ENCODE data around the gene IL12RB1. TPM values are rescaled to one million over a fixed set of nuclear protein-coding genes. Genes with fewer than 3 reads are reported as not detected.

IL12RB1 gene
- polyA plus RNA-seq, 2 of the 4 experiments (the other 2 are of a cell fraction), result not detected

- ChIA-PET POLR2A (no interaction called here), CTCF (interaction anchor here (1.3 to 2.1 kb wide), 2 partner anchors 19 to 87 kb away, joined by 3 to 11 read pairs; no protein-coding TSS in a partner anchor)
- no peaks in the 10 kb centered on the region for H3K9me3 ChIP-seq
- peak in 1 of 2 experiments; percentile 71; a peak in 3 of 6 replicates for ATAC-seq
- H3K4me3 ChIP-seq, result no peak overlapping the region
- H3K4me2 ChIP-seq, result no peak overlapping the region
- TF ChIP-seq POLR2A (IDR thresholded peaks at IDR 0.05; ENCODE audit: low read length), result no peak
- TF ChIP-seq JUN (IDR thresholded peaks at IDR 0.05), result no peak
- no peak for TF ChIP-seq EP300 (IDR thresholded peaks at IDR 0.05)
- TF ChIP-seq, protein P1, sequence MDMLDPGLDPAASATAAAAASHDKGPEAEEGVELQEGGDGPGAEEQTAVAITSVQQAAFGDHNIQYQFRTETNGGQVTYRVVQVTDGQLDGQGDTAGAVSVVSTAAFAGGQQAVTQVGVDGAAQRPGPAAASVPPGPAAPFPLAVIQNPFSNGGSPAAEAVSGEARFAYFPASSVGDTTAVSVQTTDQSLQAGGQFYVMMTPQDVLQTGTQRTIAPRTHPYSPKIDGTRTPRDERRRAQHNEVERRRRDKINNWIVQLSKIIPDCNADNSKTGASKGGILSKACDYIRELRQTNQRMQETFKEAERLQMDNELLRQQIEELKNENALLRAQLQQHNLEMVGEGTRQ (IDR thresholded peaks at IDR 0.05), result peak; percentile 91
- TF ChIP-seq, protein P2, sequence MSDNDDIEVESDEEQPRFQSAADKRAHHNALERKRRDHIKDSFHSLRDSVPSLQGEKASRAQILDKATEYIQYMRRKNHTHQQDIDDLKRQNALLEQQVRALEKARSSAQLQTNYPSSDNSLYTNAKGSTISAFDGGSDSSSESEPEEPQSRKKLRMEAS (IDR thresholded peaks at IDR 0.05), result peak; percentile 38; the same call in 1 of the 2 replicates
- no peak for TF ChIP-seq CEBPB (IDR thresholded peaks at IDR 0.05)
- 68% methylated on average over 6 of the region's 6 CpGs for WGBS (ENCODE audit: missing lambda C conversion rate)
- H3K4me1 ChIP-seq, result peaks cover 6% of the 10 kb centered on the region; the same call in 1 of the 3 replicates
- peak; percentile 52 to 68 for DNase-seq (ENCODE audit: low read depth in 1 of 2, low spot score in 1 of 2)
- FAIRE-seq, result no peak
- 0 out of 6 replicates have a peak overlapping the region, but pooled peaks of 1 of the 2 experiments have one; percentile 5 for H3K27ac ChIP-seq
These were observed 6.9 kb upstream of the IL12RB1 start for GRCh38 chr19:18093439-18094161.

GRCh38 chr19:18091217-18091608 lies 4.5 kb upstream of the IL12RB1 start:
- CTCF ChIA-PET, result interaction anchor here (1.1 to 1.8 kb wide), 3 partner anchors 19 to 32 kb away, joined by 3 to 6 read pairs (median 4); no protein-coding TSS in a partner anchor
- no peak for TF ChIP-seq ESRRA (IDR thresholded peaks at IDR 0.05; ENCODE audit: borderline replicate concordance, low read length)
- POLR2A ChIA-PET, result interaction anchor here (1.2 kb wide), 1 partner anchor 102 kb away, joined by 6 read pairs; the partner anchor contains the start of gene MPV17L2
- Histone ChIP-seq H3K4me3 (no peak overlapping the region), H3K4me2 (no peak overlapping the region), H3K4me1 (no peaks in the 10 kb centered on the region), H3K9me3 (no peaks in the 10 kb centered on the region), H3K27ac (no peak overlapping the region)
- no peak for ATAC-seq
- DNase-seq (ENCODE audit: low read depth in 1 of 2, low spot score in 1 of 2), result no peak
- 62% methylated on average over 9 of the region's 12 CpGs for whole genome bisulfite sequencing (ENCODE audit: missing lambda C conversion rate)
- FAIRE-seq, result no peak

- Histone ChIP-seq H3K4me2 (no peak overlapping the region), H3K4me1 (no peaks in the 10 kb centered on the region), H3K9me3 (no peaks in the 10 kb centered on the region), H3K4me3 (no peak overlapping the region), H3K27ac (no peak overlapping the region)
- FAIRE-seq, result no peak
- DNase-seq (ENCODE audit: low read depth in 1 of 2, low spot score in 1 of 2), result no peak
- ATAC-seq, result no peak
- CTCF ChIA-PET, result interaction anchor here (1.6 to 1.8 kb wide), 2 partner anchors 20 to 32 kb away, joined by 4 to 6 read pairs; no protein-coding TSS in a partner anchor
- TF ChIP-seq MAZ (IDR thresholded peaks at IDR 0.05; ENCODE audit: borderline replicate concordance, low read depth, low read length) (no peak), TP53 (CRISPR knock-in tag; IDR thresholded peaks at IDR 0.05) (no peak), CTCF (IDR thresholded peaks at IDR 0.05) (no peak), EHF (CRISPR knock-in tag; IDR thresholded peaks at IDR 0.05) (no peak), RFX5 (IDR thresholded peaks at IDR 0.05) (no peak), HES2 (IDR thresholded peaks at IDR 0.05) (no peak), BHLHE40 (IDR thresholded peaks at IDR 0.05; ENCODE audit: low read depth, low read length) (no peak)
- TF ChIP-seq, protein P3, sequence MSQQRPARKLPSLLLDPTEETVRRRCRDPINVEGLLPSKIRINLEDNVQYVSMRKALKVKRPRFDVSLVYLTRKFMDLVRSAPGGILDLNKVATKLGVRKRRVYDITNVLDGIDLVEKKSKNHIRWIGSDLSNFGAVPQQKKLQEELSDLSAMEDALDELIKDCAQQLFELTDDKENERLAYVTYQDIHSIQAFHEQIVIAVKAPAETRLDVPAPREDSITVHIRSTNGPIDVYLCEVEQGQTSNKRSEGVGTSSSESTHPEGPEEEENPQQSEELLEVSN (IDR thresholded peaks at IDR 0.05; ENCODE audit: borderline replicate concordance, low read depth), result no peak
- POLR2A ChIA-PET, result no interaction called here
- WGBS (ENCODE audit: missing lambda C conversion rate), result 64% methylated on average over 10 of the region's 12 CpGs
These were observed 3.9 kb upstream of the IL12RB1 start for GRCh38 chr19:18090545-18091216.

Data from A549 (cell line).